SK-N-SH (cell line): ENCODE measurements around the gene DLG3. TPM values are rescaled to one million over a fixed set of nuclear protein-coding genes. Genes with fewer than 3 reads are reported as not detected.
A peak's percentile ranks its signal among the peaks of the same experiment; 100 is the strongest.

Experiments used
- CTCF ChIA-PET: fragments of 300-600, 350-600 bp; formaldehyde crosslinking; extraction: SDS; loops from one replicate; lab custom pipeline; 2021; lab: Yijun Ruan, JAX
- POLR2A ChIA-PET: fragments of 350-600 bp; sonication (Branson Sonifier 250); formaldehyde crosslinking; extraction: SDS; loops from one replicate; lab custom pipeline; 2020; ENCODE audit warnings: antibody characterized with exemption, inconsistent platforms; lab: Yijun Ruan, JAX
- DNase-seq: peaks from one replicate; pipeline ENCODE4 v3.0.0; 2012
- H2AFZ ChIP-seq: fragments of 200-600 bp; sonication (generic); 2 replicates; pipeline ENCODE4 v1.8.1; 2016; ENCODE audit warnings: antibody characterized with exemption, mild to moderate bottlenecking, low read depth
- H3F3A ChIP-seq: fragments of 200-600 bp; sonication (generic); replicated peaks from 2 replicates; pipeline ENCODE3; 2016; ENCODE audit warnings: antibody characterized with exemption, mild to moderate bottlenecking; ENCODE audit not compliant: insufficient read depth
- H3K27ac ChIP-seq, 2 experiments: fragments of 200-500 bp in 1 of 2; fragments of 200-600 bp in 1 of 2; sonication (Bioruptor generic) in 1 of 2; sonication (generic), shearing (Covaris generic) in 1 of 2; 2 replicates each; pipeline versions ENCODE4 v1.5.1 to v1.6.1; 2014 to 2016; ENCODE audit warnings: low read depth in 2 of 2, inconsistent platforms in 1 of 2, low read length in 1 of 2, mild to moderate bottlenecking in 1 of 2, mixed read lengths in 1 of 2
- H3K27me3 ChIP-seq: fragments of 200-600 bp; sonication (generic), shearing (Covaris generic); 2 replicates; pipeline ENCODE4 v1.6.1; 2016; ENCODE audit warnings: mixed run types; ENCODE audit not compliant: insufficient read depth
- H3K36me3 ChIP-seq, 2 experiments: fragments of 200-500 bp in 1 of 2; fragments of 200-600 bp in 1 of 2; sonication (Bioruptor generic) in 1 of 2; sonication (generic) in 1 of 2; replicated peaks in 1 of 2; 2 replicates each; pipeline versions ENCODE3 to v1.5.1; 2014 to 2016; ENCODE audit warnings: low read length in 1 of 2, mild to moderate bottlenecking in 1 of 2; ENCODE audit not compliant: insufficient read depth in 2 of 2, control insufficient read depth in 1 of 2
- H3K4me1 ChIP-seq, 2 experiments: fragments of 200-500 bp in 1 of 2; fragments of 200-600 bp in 1 of 2; sonication (Bioruptor generic) in 1 of 2; sonication (generic), shearing (Covaris generic) in 1 of 2; 2 replicates each; pipeline versions ENCODE4 v1.5.1 to v1.6.1; 2014 to 2016; ENCODE audit warnings: low read depth in 1 of 2, low read length in 1 of 2, mixed run types in 1 of 2; ENCODE audit not compliant: insufficient read depth in 2 of 2, control insufficient read depth in 1 of 2
- H3K4me2 ChIP-seq: fragments of 200-600 bp; sonication (generic), shearing (Covaris generic); 2 replicates; pipeline ENCODE4 v1.6.1; 2017; ENCODE audit warnings: mixed run types
- H3K4me3 ChIP-seq, 2 experiments: fragments of 200-500 bp in 1 of 2; fragments of 200-600 bp in 1 of 2; sonication (Bioruptor generic) in 1 of 2; sonication (generic), shearing (Covaris generic) in 1 of 2; 2 replicates each; pipeline versions ENCODE4 v1.5.1 to v1.8.1; 2014 to 2016; ENCODE audit warnings: low read depth in 2 of 2, inconsistent platforms in 1 of 2, low read length in 1 of 2, mild to moderate bottlenecking in 1 of 2, mixed read lengths in 1 of 2, moderate library complexity in 1 of 2
- H3K79me2 ChIP-seq: fragments of 200-600 bp; sonication (generic); 2 replicates; pipeline ENCODE4 v1.8.1; 2017; ENCODE audit warnings: mild to moderate bottlenecking; ENCODE audit not compliant: insufficient read depth
- H3K9ac ChIP-seq: fragments of 200-600 bp; sonication (generic); 2 replicates; pipeline ENCODE4 v1.6.1; 2017; ENCODE audit warnings: mixed run types
- H3K9me2 ChIP-seq: fragments of 200-600 bp; sonication (generic); 2 replicates; pipeline ENCODE4 v1.6.1; 2017; ENCODE audit warnings: mixed run types
- H3K9me3 ChIP-seq: fragments of 200-600 bp; sonication (generic); 2 replicates; pipeline ENCODE4 v1.6.1; 2017; ENCODE audit warnings: mixed run types, mild to moderate bottlenecking, moderate library complexity
- H4K20me1 ChIP-seq: fragments of 200-600 bp; sonication (generic); 2 replicates; pipeline ENCODE4 v1.6.1; 2017; ENCODE audit warnings: mild to moderate bottlenecking, mixed run types; ENCODE audit not compliant: insufficient read depth
- CHD2 ChIP-seq: fragments of 150-350 bp; IDR thresholded peaks from 2 replicates; pipeline ENCODE4 v1.6.1; 2018; ENCODE audit warnings: low read length; ENCODE audit not compliant: partially characterized antibody
- ELF1 ChIP-seq: IDR thresholded peaks from 2 replicates; pipeline ENCODE4 v1.4.0; 2012
- EP300 ChIP-seq, 2 experiments: IDR thresholded peaks; 2 replicates each; pipeline versions ENCODE4 v1.4.0 to v1.6.1; 2012; ENCODE audit warnings: borderline replicate concordance in 1 of 2, low read depth in 1 of 2, low read length in 1 of 2
- FOSL2 ChIP-seq: IDR thresholded peaks from 2 replicates; pipeline ENCODE4 v1.4.0; 2012; ENCODE audit warnings: low read depth, mild to moderate bottlenecking, moderate library complexity, borderline replicate concordance
- FOXJ3 ChIP-seq: sonication (generic); formaldehyde crosslinking; IDR thresholded peaks from 2 replicates; pipeline ENCODE4 v1.5.1; 2020; ENCODE audit warnings: mild to moderate bottlenecking, missing genetic modification reagents
- GABPA ChIP-seq: IDR thresholded peaks from 2 replicates; pipeline ENCODE4 v1.4.0; 2012; ENCODE audit warnings: low read depth, mild to moderate bottlenecking
- JUND ChIP-seq: IDR thresholded peaks from 2 replicates; pipeline ENCODE4 v1.4.0; 2012
- MEF2A ChIP-seq: IDR thresholded peaks from 2 replicates; pipeline ENCODE4 v1.4.0; 2012; ENCODE audit warnings: low read depth, borderline replicate concordance
- NFIC ChIP-seq: IDR thresholded peaks from 2 replicates; pipeline ENCODE4 v1.4.0; 2012; ENCODE audit warnings: borderline replicate concordance
- PBX3 ChIP-seq: IDR thresholded peaks from 2 replicates; pipeline ENCODE4; 2012
- POLR2AphosphoS5 ChIP-seq: IDR thresholded peaks from 2 replicates; pipeline ENCODE4 v1.6.1; 2012; ENCODE audit warnings: low read depth, low read length
- RAD21 ChIP-seq: IDR thresholded peaks from 2 replicates; pipeline ENCODE4 v1.6.1; 2012; ENCODE audit warnings: mild to moderate bottlenecking, low read length
- SIN3A ChIP-seq: IDR thresholded peaks from 2 replicates; pipeline ENCODE4 v1.6.1; 2012; ENCODE audit warnings: low read depth, mild to moderate bottlenecking, low read length, moderate library complexity, borderline replicate concordance
- SMC3 ChIP-seq: IDR thresholded peaks from 2 replicates; pipeline ENCODE4 v1.6.1; 2012; ENCODE audit warnings: low read depth, low read length, improper control_type of control experiment
- TEAD4 ChIP-seq: IDR thresholded peaks from 2 replicates; pipeline ENCODE4 v1.4.0; 2012; ENCODE audit warnings: mild to moderate bottlenecking, borderline replicate concordance; ENCODE audit not compliant: insufficient read depth
- WGBS: methylation state at CpG from one replicate; pipeline ENCODE4 v1.1.6; 2017; ENCODE audit warnings: low lambda C conversion rate; 5-methylcytosine and 5-hydroxymethylcytosine counted together
- polyA plus RNA-seq, 3 experiments: library from polyadenylated mRNA; depleted of rRNA; stranded (reverse); fragments of >200 nt; gene quantifications; 2 replicates each; pipeline ENCODE4 v1.2.3, GENCODE V29; 2012
- TF ChIP-seq, protein P1 (sequence below): IDR thresholded peaks from 2 replicates; pipeline ENCODE4 v1.6.1; 2012; ENCODE audit warnings: mild to moderate bottlenecking, low read depth, low read length, moderate library complexity
- TF ChIP-seq, protein P2 (sequence below): IDR thresholded peaks from 2 replicates; pipeline ENCODE4 v1.4.0; 2012; ENCODE audit warnings: low read depth
- TF ChIP-seq, protein P3 (sequence below): fragments of 200-600 bp; sonication (generic); IDR thresholded peaks from 2 replicates; pipeline ENCODE4 v1.6.1; 2017; ENCODE audit warnings: antibody characterized with exemption, mild to moderate bottlenecking, moderate library complexity

Gene DLG3
- polyA plus RNA-seq, 1 of the 3 experiments (the other 2 are of a cell fraction), result 11.7 TPM

GRCh38 chrX:70439016-70439415 is 5.6 kb upstream of the DLG3 start:
- Histone ChIP-seq H3K4me2 (no peak overlapping the region), H3K79me2 (no peaks in the 10 kb centered on the region), H3K9me3 (no peaks in the 10 kb centered on the region), H3K4me3 (no peak overlapping the region), H3K27me3 (no peaks in the 10 kb centered on the region; the same call in 1 of the 2 replicates), H3K9ac (no peak overlapping the region), H3K9me2 (no peaks in the 10 kb centered on the region), H3K4me1 (peaks cover 0 to 5% of the 10 kb centered on the region in 2 experiments; a peak in 1 of 4 replicates), H3F3A (no peaks in the 10 kb centered on the region), H2AFZ (peak overlapping the region; percentile 65; the same call in 1 of the 2 replicates), H4K20me1 (no peaks in the 10 kb centered on the region), H3K27ac (no peak overlapping the region), H3K36me3 (no peaks in the 10 kb centered on the region)
- 27% methylated on average over 1 of the region's 1 CpG for WGBS
- ChIA-PET CTCF (no interaction called here), POLR2A (no interaction called here)
- no peak for DNase-seq
- TF ChIP-seq GABPA (no peak), EP300 (IDR thresholded peaks at IDR 0.05; ENCODE audit: borderline replicate concordance in 1 of 2, low read depth in 1 of 2, low read length in 1 of 2) (no peak), CHD2 (no peak), PBX3 (no peak), FOXJ3 (CRISPR knock-in tag) (no peak), TEAD4 (no peak), MEF2A (no peak), JUND (no peak), SMC3 (no peak), NFIC (no peak), FOSL2 (no peak), SIN3A (no peak), ELF1 (no peak), RAD21 (no peak), POLR2AphosphoS5 (no peak)
- TF ChIP-seq, protein P1, sequence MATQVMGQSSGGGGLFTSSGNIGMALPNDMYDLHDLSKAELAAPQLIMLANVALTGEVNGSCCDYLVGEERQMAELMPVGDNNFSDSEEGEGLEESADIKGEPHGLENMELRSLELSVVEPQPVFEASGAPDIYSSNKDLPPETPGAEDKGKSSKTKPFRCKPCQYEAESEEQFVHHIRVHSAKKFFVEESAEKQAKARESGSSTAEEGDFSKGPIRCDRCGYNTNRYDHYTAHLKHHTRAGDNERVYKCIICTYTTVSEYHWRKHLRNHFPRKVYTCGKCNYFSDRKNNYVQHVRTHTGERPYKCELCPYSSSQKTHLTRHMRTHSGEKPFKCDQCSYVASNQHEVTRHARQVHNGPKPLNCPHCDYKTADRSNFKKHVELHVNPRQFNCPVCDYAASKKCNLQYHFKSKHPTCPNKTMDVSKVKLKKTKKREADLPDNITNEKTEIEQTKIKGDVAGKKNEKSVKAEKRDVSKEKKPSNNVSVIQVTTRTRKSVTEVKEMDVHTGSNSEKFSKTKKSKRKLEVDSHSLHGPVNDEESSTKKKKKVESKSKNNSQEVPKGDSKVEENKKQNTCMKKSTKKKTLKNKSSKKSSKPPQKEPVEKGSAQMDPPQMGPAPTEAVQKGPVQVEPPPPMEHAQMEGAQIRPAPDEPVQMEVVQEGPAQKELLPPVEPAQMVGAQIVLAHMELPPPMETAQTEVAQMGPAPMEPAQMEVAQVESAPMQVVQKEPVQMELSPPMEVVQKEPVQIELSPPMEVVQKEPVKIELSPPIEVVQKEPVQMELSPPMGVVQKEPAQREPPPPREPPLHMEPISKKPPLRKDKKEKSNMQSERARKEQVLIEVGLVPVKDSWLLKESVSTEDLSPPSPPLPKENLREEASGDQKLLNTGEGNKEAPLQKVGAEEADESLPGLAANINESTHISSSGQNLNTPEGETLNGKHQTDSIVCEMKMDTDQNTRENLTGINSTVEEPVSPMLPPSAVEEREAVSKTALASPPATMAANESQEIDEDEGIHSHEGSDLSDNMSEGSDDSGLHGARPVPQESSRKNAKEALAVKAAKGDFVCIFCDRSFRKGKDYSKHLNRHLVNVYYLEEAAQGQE, result no peak
- TF ChIP-seq, protein P2, sequence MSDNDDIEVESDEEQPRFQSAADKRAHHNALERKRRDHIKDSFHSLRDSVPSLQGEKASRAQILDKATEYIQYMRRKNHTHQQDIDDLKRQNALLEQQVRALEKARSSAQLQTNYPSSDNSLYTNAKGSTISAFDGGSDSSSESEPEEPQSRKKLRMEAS, result no peak
- TF ChIP-seq, protein P3, sequence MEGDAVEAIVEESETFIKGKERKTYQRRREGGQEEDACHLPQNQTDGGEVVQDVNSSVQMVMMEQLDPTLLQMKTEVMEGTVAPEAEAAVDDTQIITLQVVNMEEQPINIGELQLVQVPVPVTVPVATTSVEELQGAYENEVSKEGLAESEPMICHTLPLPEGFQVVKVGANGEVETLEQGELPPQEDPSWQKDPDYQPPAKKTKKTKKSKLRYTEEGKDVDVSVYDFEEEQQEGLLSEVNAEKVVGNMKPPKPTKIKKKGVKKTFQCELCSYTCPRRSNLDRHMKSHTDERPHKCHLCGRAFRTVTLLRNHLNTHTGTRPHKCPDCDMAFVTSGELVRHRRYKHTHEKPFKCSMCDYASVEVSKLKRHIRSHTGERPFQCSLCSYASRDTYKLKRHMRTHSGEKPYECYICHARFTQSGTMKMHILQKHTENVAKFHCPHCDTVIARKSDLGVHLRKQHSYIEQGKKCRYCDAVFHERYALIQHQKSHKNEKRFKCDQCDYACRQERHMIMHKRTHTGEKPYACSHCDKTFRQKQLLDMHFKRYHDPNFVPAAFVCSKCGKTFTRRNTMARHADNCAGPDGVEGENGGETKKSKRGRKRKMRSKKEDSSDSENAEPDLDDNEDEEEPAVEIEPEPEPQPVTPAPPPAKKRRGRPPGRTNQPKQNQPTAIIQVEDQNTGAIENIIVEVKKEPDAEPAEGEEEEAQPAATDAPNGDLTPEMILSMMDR, result no peak
